Natural killer cell (primary cell): ENCODE measurements around the gene DERL3. TPM values are rescaled to one million over a fixed set of nuclear protein-coding genes. Genes with fewer than 3 reads are reported as not detected.

Experiments
- ATAC-seq, 3 donors: fragments of 150-1000 bp in 2 of 3; fragments of 200-7000 bp in 1 of 3; cut with Tn5 transposase; 1 replicate in 1 of 3; 2 replicates in 2 of 3; pipeline ENCODE4 v1.10.0; 2021; ENCODE audit warnings: mild to moderate bottlenecking in 2 of 3, moderate library complexity in 2 of 3
- DNase-seq, 2 donors: peaks; one replicate each; pipeline versions ENCODE4 v3.0.0 to v3.0.0-alpha.2; 2013 to 2021; ENCODE audit warnings: mixed read lengths in 1 of 2
- H3K27ac ChIP-seq: one replicate; pipeline ENCODE4 v1.5.1; 2013; ENCODE audit warnings: mild to moderate bottlenecking, low read length
- H3K27me3 ChIP-seq: one replicate; pipeline ENCODE4 v1.6.1; 2013; ENCODE audit warnings: low read length; ENCODE audit not compliant: control insufficient read depth, insufficient read depth
- H3K36me3 ChIP-seq: one replicate; pipeline ENCODE4 v1.6.1; 2013; ENCODE audit warnings: low read length; ENCODE audit not compliant: control insufficient read depth, insufficient read depth
- H3K4me1 ChIP-seq: one replicate; pipeline ENCODE4 v1.6.1; 2013; ENCODE audit warnings: low read length; ENCODE audit not compliant: control insufficient read depth, insufficient read depth
- H3K4me3 ChIP-seq: one replicate; pipeline ENCODE4 v1.5.1; 2013; ENCODE audit warnings: low read length
- H3K9me3 ChIP-seq: one replicate; pipeline ENCODE4 v1.6.1; 2013; ENCODE audit warnings: low read length; ENCODE audit not compliant: control insufficient read depth, insufficient read depth
- H3K27ac Mint-ChIP-seq, 2 donors: one replicate each; pipeline ENCODE4 v1.8.0; 2022; ENCODE audit warnings: mild to moderate bottlenecking in 2 of 2, mixed read lengths in 2 of 2, moderate library complexity in 1 of 2
- H3K27me3 Mint-ChIP-seq, 2 donors: one replicate each; pipeline ENCODE4 v1.8.0; 2022; ENCODE audit warnings: low read depth in 2 of 2, mixed read lengths in 2 of 2
- H3K36me3 Mint-ChIP-seq: one replicate; pipeline ENCODE4 v1.8.0; 2022; ENCODE audit warnings: mixed read lengths
- H3K4me1 Mint-ChIP-seq, 2 donors: one replicate each; pipeline ENCODE4 v1.8.0; 2022; ENCODE audit warnings: mixed read lengths in 2 of 2
- H3K4me3 Mint-ChIP-seq: one replicate; pipeline ENCODE4 v1.8.0; 2022; ENCODE audit warnings: mild to moderate bottlenecking, moderate library complexity, mixed read lengths
- H3K9me3 Mint-ChIP-seq, 2 donors: one replicate each; pipeline ENCODE4 v1.8.0; 2022; ENCODE audit warnings: mixed read lengths in 2 of 2
- CTCF ChIP-seq: fragments of 200-600 bp; IDR thresholded peaks from one replicate; pipeline ENCODE4 v1.8.0; 2022; ENCODE audit warnings: antibody characterized with exemption
- WGBS: methylation state at CpG from one replicate; pipeline ENCODE4 v1.1.7; 2013; ENCODE audit warnings: missing lambda C conversion rate; ENCODE audit not compliant: insufficient coverage; 5-methylcytosine and 5-hydroxymethylcytosine counted together
- intact Hi-C: fragments of 100-400 bp; cut with micrococcal nuclease; formaldehyde crosslinking; loops from one replicate; pipeline ENCODE4 v1.14.2; 2022
- total RNA-seq, 4 donors: library from RNA; stranded (reverse); fragments of 120-200 nt in 1 of 4; gene quantifications; one replicate each; pipeline versions ENCODE4 v1.2.3 to v1.2.4, GENCODE V29; 2013 to 2022

Gene DERL3
- total RNA-seq, 3 donors from 2014 or later (not counting 1 experiment from before 2014, with no cell fraction given): 0.88 to 24.5 (median 1.3) TPM

GRCh38 chr22:23834406-23834792 lies 4.4 kb downstream of the DERL3 start:
- Histone ChIP-seq H3K27me3 (no peaks in the 10 kb centered on the region), H3K36me3 (peaks cover 46% of the 10 kb centered on the region), H3K4me1 (peaks cover 22% of the 10 kb centered on the region), H3K9me3 (no peaks in the 10 kb centered on the region), H3K4me3 (no peak overlapping the region), H3K27ac (no peak overlapping the region)
- Mint-ChIP-seq H3K36me3 (no peaks in the 10 kb centered on the region), H3K27ac (no peak overlapping the region), H3K27me3 (no peaks in the 10 kb centered on the region), H3K4me1 (peaks cover 18 to 24% of the 10 kb centered on the region in 2 donors), H3K9me3 (no peaks in the 10 kb centered on the region), H3K4me3 (no peak overlapping the region)
- intact Hi-C loops: no loop called here
- ATAC-seq (no peak), DNase-seq (no peak)
- TF ChIP-seq CTCF: no peak
- 79% methylated on average over 3 of the region's 3 CpGs for WGBS

DNA sequence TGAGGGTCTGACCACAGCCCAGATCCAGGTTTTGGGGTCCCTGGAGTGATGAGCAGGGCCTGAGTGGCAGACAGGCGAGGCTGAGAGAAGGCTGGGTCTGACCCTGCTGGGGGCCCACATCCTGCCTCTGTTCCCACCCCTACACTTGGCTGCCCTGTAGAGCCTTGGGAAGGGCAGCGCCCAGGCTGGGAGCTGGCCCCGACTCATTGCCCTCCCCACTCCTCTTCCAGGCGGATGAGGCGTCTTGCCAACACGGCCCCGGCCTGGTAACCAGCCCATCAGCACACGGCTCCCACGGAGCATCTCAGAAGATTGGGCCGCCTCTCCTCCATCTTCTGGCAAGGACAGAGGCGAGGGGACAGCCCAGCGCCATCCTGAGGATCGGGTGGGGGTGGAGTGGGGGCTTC lies 4.9 kb downstream of the DERL3 start:
- Histone ChIP-seq H3K36me3 (peaks cover 46% of the 10 kb centered on the region), H3K27ac (no peak overlapping the region), H3K9me3 (no peaks in the 10 kb centered on the region), H3K4me3 (no peak overlapping the region), H3K4me1 (peaks cover 17% of the 10 kb centered on the region), H3K27me3 (no peaks in the 10 kb centered on the region)
- Mint-ChIP-seq H3K27me3 (no peaks in the 10 kb centered on the region), H3K36me3 (no peaks in the 10 kb centered on the region), H3K4me3 (no peak overlapping the region), H3K27ac (no peak overlapping the region), H3K4me1 (peaks cover 18 to 23% of the 10 kb centered on the region in 2 donors), H3K9me3 (no peaks in the 10 kb centered on the region)
- intact Hi-C loops: no loop called here
- no peak for TF ChIP-seq CTCF
- WGBS: 94% methylated on average over 11 of the region's 13 CpGs
- DNase-seq: no peak
- no peak for ATAC-seq

- intact Hi-C loops: no loop called here
- H3K27me3 Mint-ChIP-seq: no peaks in the 10 kb centered on the region
- ATAC-seq: no peak
- Histone ChIP-seq H3K27ac (no peak overlapping the region), H3K27me3 (no peaks in the 10 kb centered on the region), H3K4me1 (peaks cover 10% of the 10 kb centered on the region), H3K36me3 (peaks cover 52% of the 10 kb centered on the region), H3K9me3 (no peaks in the 10 kb centered on the region), H3K4me3 (no peak overlapping the region)
- no peak for DNase-seq
- no peak overlapping the region for H3K4me3 Mint-ChIP-seq
- no peaks in the 10 kb centered on the region for H3K36me3 Mint-ChIP-seq
- H3K4me1 Mint-ChIP-seq: peaks cover 15 to 18% of the 10 kb centered on the region in 2 donors
- H3K9me3 Mint-ChIP-seq: no peaks in the 10 kb centered on the region
- no peak overlapping the region for H3K27ac Mint-ChIP-seq
- WGBS: 95% methylated on average over 16 of the region's 16 CpGs
- no peak for TF ChIP-seq CTCF
Observed at GRCh38 chr22:23833017-23833751, 5.6 kb downstream of the DERL3 start.
